A673 (cell line): ENCODE results near the gene IBTK. TPM values are rescaled to one million over a fixed set of nuclear protein-coding genes. Genes with fewer than 3 reads are reported as not detected.
"Not testable (repeated sequence)": the region's sequence is repeated elsewhere in the genome, so short reads cannot be mapped to it uniquely, and the experiment has no call there.

Source experiments
- BruUV-seq: library from RNA; stranded (reverse); fragments of 400-500 nt; replicated peaks from 2 replicates; lab custom pipeline; 2021; lab: Mats Ljungman, UMichigan
- CTCF ChIA-PET: fragments of 300-600 bp; sonication (Branson Sonifier 250); formaldehyde crosslinking; loops from one replicate; lab custom pipeline; 2022; ENCODE audit warnings: antibody characterized with exemption; lab: Charles Lee
- POLR2A ChIA-PET: fragments of 300-600 bp; sonication (Branson Sonifier 250); formaldehyde crosslinking; loops from one replicate; lab custom pipeline; 2022; ENCODE audit warnings: antibody characterized with exemption; ENCODE audit not compliant: low non-redundant PET; lab: Charles Lee
- DNase-seq: peaks from one replicate; pipeline ENCODE4 v3.0.0-alpha.2; 2015; ENCODE audit warnings: low spot score
- H3K27ac ChIP-seq: fragments of 200-600 bp; sonication (generic); 2 replicates; pipeline ENCODE4 v1.5.1; 2016; ENCODE audit warnings: mixed run types, low read depth, mild to moderate bottlenecking, mixed read lengths, antibody characterized with exemption, low read length; ENCODE audit not compliant: poor library complexity, severe bottlenecking
- H3K27me3 ChIP-seq: fragments of 200-600 bp; sonication (generic); replicated peaks from 2 replicates; pipeline ENCODE4 v1.6.1; 2017; ENCODE audit warnings: mixed run types, low read depth, mild to moderate bottlenecking, mixed read lengths, antibody characterized with exemption, low read length; ENCODE audit not compliant: insufficient read depth, poor library complexity
- H3K36me3 ChIP-seq: fragments of 200-600 bp; sonication (generic); 2 replicates; pipeline ENCODE4 v1.6.1; 2016; ENCODE audit warnings: mixed run types, mild to moderate bottlenecking, mixed read lengths, antibody characterized with exemption, low read length; ENCODE audit not compliant: insufficient read depth, poor library complexity, severe bottlenecking
- H3K4me1 ChIP-seq: fragments of 200-600 bp; sonication (generic); 2 replicates; pipeline ENCODE4 v1.6.1; 2017; ENCODE audit warnings: mixed run types, mild to moderate bottlenecking, mixed read lengths, antibody characterized with exemption, low read length; ENCODE audit not compliant: insufficient read depth, poor library complexity, severe bottlenecking
- H3K4me3 ChIP-seq: fragments of 200-600 bp; sonication (generic); 2 replicates; pipeline ENCODE4 v1.5.1; 2016; ENCODE audit warnings: low read depth, mixed run types, mild to moderate bottlenecking, mixed read lengths, low read length; ENCODE audit not compliant: poor library complexity, severe bottlenecking
- H3K9me3 ChIP-seq: fragments of 200-600 bp; sonication (generic); 2 replicates; pipeline ENCODE4 v1.6.1; 2016; ENCODE audit warnings: mixed run types, low read depth, mild to moderate bottlenecking, mixed read lengths, antibody characterized with exemption, low read length; ENCODE audit not compliant: poor library complexity, severe bottlenecking
- EZH2 ChIP-seq: fragments of 200-600 bp; sonication (generic); IDR thresholded peaks from 2 replicates; pipeline ENCODE4 v1.6.1; 2017; ENCODE audit warnings: borderline replicate concordance, low read depth, mild to moderate bottlenecking, mixed read lengths, antibody characterized with exemption, low read length; ENCODE audit not compliant: poor library complexity, severe bottlenecking
- intact Hi-C: fragments of 100-400 bp; cut with micrococcal nuclease; formaldehyde crosslinking; loops from one replicate; pipeline ENCODE4 v1.10.0; 2022; ENCODE audit not compliant: unreplicated experiment
- total RNA-seq: library from RNA; stranded (reverse); gene quantifications from 2 replicates; pipeline ENCODE4 v1.2.3, GENCODE V29; 2021
- TF ChIP-seq, protein P1 (sequence below): fragments of 300-800, 200-600 bp; sonication (generic); conservative IDR thresholded peaks from 2 replicates; pipeline ENCODE4 v1.5.1; 2017; ENCODE audit warnings: low read depth, mild to moderate bottlenecking, antibody characterized with exemption, low read length, moderate library complexity, mixed read lengths

The IBTK gene
- total RNA-seq, 1 experiment from 2014 or later: 41.3 TPM

DNA sequence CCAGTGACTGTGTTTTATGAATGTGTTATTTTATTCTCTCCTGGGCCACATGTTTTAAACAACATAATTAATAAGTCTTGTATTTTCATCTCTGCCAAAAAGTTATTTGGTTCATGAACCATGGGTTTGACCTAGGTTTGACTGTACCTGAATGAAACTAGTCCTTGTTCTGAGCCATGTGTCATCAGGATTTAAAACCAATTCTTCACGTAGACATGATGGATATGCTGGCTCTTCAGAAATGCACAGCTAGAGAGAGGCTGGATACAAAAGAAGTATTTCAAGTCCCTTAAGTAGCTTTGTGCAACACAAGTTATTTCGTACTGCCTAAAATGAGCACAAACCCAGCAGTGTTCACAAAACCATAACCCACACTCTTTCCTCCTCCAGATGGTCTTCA lies 116.1 kb downstream of the IBTK start:
- no TSS peak for BruUV-seq
- intact Hi-C loops: no loop called here
- DNase-seq: peak; percentile 50
- no peak overlapping the region for H3K4me3 ChIP-seq
- ChIA-PET POLR2A (no interaction called here), CTCF (no interaction called here)
- H3K4me1 ChIP-seq: peaks cover 7% of the 10 kb centered on the region
- no peak for TF ChIP-seq EZH2
- TF ChIP-seq, protein P1, sequence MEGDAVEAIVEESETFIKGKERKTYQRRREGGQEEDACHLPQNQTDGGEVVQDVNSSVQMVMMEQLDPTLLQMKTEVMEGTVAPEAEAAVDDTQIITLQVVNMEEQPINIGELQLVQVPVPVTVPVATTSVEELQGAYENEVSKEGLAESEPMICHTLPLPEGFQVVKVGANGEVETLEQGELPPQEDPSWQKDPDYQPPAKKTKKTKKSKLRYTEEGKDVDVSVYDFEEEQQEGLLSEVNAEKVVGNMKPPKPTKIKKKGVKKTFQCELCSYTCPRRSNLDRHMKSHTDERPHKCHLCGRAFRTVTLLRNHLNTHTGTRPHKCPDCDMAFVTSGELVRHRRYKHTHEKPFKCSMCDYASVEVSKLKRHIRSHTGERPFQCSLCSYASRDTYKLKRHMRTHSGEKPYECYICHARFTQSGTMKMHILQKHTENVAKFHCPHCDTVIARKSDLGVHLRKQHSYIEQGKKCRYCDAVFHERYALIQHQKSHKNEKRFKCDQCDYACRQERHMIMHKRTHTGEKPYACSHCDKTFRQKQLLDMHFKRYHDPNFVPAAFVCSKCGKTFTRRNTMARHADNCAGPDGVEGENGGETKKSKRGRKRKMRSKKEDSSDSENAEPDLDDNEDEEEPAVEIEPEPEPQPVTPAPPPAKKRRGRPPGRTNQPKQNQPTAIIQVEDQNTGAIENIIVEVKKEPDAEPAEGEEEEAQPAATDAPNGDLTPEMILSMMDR: no peak
- H3K27me3 ChIP-seq: no peaks in the 10 kb centered on the region
- H3K9me3 ChIP-seq: no peaks in the 10 kb centered on the region
- H3K36me3 ChIP-seq: no peaks in the 10 kb centered on the region
- H3K27ac ChIP-seq: no peak overlapping the region

DNA sequence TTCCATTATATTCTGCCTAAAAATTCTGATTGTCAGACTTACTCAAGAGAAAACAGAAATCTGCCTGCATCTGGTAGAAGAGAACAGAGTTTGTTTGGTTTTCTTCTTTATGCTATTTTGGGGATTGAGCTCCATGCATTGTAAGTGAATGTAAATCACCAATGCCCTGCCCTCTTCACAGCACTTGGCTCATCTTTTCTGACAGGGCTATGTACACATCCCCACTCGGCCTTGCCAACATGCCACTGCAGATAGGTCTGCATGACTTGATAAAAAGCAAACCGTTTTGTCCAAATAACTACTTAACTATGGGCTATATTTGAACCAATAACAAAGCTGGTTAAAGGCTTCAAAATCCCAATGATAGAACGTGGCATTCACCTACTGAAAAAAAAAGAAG lies 117.7 kb downstream of the IBTK start:
- Histone ChIP-seq H3K27me3 (no peaks in the 10 kb centered on the region), H3K4me1 (peaks cover 7% of the 10 kb centered on the region), H3K36me3 (no peaks in the 10 kb centered on the region), H3K9me3 (no peaks in the 10 kb centered on the region), H3K4me3 (no peak overlapping the region), H3K27ac (no peak overlapping the region)
- BruUV-seq: no TSS peak
- ChIA-PET CTCF (no interaction called here), POLR2A (no interaction called here)
- no peak for DNase-seq
- intact Hi-C loops: no loop called here
- TF ChIP-seq, protein P1: no peak
- no peak for TF ChIP-seq EZH2

DNA sequence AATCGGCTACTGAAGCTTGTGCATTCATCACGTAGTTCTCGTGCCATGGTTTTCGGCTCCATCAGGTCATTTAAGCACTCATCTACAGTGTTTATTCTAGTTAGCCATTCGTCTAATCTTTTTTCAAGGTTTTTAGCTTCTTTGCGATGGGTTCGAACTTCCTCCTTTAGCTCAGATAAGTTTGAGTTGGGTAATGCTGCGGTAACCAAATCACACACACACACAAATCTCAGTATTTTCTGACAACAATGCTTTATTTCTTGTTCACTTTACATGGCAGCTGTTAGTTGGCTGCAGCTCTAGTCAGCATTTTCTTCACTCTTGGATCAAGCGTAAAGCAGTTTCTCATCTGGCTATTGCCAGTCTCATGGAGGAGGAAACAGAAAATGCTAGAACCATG lies 118.6 kb downstream of the IBTK start:
- H3K36me3 ChIP-seq, H3K4me1 ChIP-seq, BruUV-seq, H3K9me3 ChIP-seq, intact Hi-C loops, H3K27me3 ChIP-seq, H3K27ac ChIP-seq, DNase-seq, H3K4me3 ChIP-seq, CTCF ChIA-PET, POLR2A ChIA-PET: not testable (repeated sequence)

DNA sequence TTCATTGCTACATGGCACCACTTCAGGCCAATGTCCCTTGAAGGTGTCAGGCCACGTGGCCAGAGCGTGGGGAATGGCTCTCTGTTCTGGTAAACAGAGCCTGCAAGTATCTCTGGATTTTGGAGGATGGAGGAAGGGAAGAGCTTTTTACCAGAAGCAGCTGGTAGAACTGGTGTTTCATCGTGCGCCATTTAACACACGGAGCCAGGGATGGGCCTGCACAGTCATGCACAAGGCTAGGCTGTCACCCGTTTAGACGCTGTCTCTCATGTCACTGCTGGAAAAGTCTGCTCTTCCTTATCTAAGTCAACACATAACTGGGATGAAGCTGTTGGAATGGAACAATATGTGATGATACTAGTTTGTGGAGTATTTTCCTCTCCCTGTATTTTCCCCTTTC lies 123.9 kb downstream of the IBTK start:
- DNase-seq: no peak
- no peak for TF ChIP-seq EZH2
- TF ChIP-seq, protein P1: no peak
- no TSS peak for BruUV-seq

More for the DNA sequence above, 123.9 kb downstream of the IBTK start:
- no peaks in the 10 kb centered on the region for H3K9me3 ChIP-seq
- intact Hi-C loops: no loop called here
- H3K4me3 ChIP-seq: no peak overlapping the region
- CTCF ChIA-PET: no interaction called here
- H3K27ac ChIP-seq: no peak overlapping the region
- no peaks in the 10 kb centered on the region for H3K36me3 ChIP-seq
- H3K4me1 ChIP-seq: no peaks in the 10 kb centered on the region
- no peaks in the 10 kb centered on the region for H3K27me3 ChIP-seq
- POLR2A ChIA-PET: no interaction called here
